ENCODE data around the gene RCCD1.

Gene RCCD1

DNA sequence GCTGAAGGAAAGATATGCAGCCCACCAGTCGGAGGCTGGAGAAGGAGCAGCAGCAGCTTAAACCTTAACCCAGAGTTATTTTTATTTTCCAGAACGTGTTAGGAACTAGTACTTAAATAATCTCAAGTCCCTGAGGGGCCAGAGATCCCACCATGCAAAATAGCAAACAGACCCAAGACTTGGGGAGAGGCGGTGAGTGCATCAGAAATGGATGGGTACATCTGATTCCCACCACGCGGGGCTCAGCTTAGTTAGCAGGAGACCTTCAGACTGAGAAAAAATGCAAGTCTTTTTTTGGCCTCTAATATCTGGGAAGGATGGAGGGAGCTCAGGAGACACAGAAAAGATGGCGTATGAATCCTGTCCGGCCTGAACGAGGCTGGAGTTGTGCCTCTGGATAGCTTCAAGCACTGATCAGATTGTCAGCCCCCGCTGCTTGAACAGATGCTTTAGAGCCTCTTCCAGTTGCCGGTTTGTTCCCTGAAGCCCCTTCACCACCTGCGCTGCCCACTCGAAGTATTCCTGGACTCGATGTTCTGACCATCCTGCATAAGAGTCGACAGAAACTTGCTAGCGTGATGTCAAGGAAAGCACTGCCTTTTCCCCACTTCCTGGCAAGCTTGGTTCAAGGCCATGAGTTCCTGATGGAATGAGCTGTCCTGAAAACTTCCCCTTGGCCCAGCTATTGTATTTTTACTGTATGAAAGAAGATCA, 23.7 kb upstream of the RCCD1 start:
- Histone ChIP-seq H3K36me3 (no peaks in the 10 kb centered on the region), H3K27ac (peak overlapping the region; percentile 91), H3K27me3 (no peaks in the 10 kb centered on the region), H3K9me3 (no peaks in the 10 kb centered on the region), H3K4me1 (ENCODE audit: control insufficient read depth in 1 of 2, insufficient read depth in 1 of 2, low read depth in 1 of 2, low read length in 1 of 2) (peaks cover 75 to 81% of the 10 kb centered on the region in 2 experiments), H3K4me3 (ENCODE audit: low read depth in 1 of 2, low read length in 1 of 2) (peak overlapping the region; percentile 85 to 89)
- TF ChIP-seq, protein P1, sequence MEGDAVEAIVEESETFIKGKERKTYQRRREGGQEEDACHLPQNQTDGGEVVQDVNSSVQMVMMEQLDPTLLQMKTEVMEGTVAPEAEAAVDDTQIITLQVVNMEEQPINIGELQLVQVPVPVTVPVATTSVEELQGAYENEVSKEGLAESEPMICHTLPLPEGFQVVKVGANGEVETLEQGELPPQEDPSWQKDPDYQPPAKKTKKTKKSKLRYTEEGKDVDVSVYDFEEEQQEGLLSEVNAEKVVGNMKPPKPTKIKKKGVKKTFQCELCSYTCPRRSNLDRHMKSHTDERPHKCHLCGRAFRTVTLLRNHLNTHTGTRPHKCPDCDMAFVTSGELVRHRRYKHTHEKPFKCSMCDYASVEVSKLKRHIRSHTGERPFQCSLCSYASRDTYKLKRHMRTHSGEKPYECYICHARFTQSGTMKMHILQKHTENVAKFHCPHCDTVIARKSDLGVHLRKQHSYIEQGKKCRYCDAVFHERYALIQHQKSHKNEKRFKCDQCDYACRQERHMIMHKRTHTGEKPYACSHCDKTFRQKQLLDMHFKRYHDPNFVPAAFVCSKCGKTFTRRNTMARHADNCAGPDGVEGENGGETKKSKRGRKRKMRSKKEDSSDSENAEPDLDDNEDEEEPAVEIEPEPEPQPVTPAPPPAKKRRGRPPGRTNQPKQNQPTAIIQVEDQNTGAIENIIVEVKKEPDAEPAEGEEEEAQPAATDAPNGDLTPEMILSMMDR (IDR thresholded peaks at IDR 0.05), result no peak

DNA sequence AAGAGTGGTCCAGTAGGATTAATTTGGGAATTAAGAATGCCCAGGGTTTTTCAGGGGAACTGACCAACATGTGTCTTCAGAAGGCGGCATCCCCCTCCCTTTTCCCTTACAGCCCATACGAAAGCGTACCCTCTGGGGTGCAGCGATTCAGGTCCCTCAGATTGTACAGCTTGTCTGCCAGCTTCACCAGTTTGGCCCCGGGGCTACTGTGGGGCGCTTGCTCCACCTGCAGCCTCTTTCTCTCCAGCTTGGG, 23.2 kb upstream of the RCCD1 start:
- Histone ChIP-seq H3K4me3 (ENCODE audit: low read depth in 1 of 2, low read length in 1 of 2) (peak overlapping the region; percentile 85 to 89), H3K36me3 (no peaks in the 10 kb centered on the region), H3K27me3 (no peaks in the 10 kb centered on the region), H3K9me3 (no peaks in the 10 kb centered on the region), H3K27ac (peak overlapping the region; percentile 91), H3K4me1 (ENCODE audit: control insufficient read depth in 1 of 2, insufficient read depth in 1 of 2, low read depth in 1 of 2, low read length in 1 of 2) (peaks cover 80 to 86% of the 10 kb centered on the region in 2 experiments)
- TF ChIP-seq, protein P1 (IDR thresholded peaks at IDR 0.05), result no peak

DNA sequence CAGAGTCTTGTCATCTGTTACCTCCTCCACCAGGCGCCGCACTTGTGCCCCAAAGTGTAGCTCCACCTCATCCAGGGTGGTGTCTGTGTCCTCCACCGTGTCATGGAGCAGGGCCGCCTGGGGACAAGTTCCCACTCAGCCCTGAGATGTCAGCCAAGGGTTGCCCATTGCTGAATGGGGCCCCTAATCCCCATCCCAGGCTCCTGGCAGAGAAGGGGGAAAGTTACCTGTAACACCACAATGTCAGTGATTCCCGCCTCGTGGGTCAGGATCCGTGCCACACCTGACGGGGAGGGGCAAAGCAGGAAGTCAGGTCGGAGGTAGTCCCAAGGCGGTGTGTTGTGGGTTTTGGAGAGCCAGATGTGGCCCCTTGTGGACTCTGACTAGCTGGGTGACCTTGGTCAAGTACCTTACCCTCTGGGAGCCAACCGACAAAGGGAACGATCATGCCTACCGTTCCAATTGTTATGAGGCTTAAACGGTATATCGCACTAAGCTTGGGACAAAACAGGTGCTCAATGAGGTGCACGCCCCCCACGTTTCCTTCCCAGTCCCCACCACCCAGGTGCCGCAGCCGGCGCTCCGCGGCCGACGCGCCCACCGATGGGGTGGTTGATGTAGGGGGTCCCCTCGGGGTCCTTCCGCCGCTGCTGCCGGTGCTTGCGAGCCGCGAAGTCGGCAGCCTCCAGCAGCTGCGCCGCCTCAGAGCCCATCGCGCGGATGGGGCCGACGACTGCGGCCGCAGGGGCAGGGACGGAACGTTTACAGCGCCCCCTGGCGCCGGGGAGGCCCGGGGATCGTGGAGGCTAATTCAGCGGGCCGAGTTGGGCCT, 22.6 kb upstream of the RCCD1 start, which contains the start of gene HDDC3:
Gene HDDC3 (minus strand): TSS at position 722 of the 832 bp plus-strand sequence. CDS start 9 bp downstream, at position 713.
- Histone ChIP-seq H3K4me1 (ENCODE audit: control insufficient read depth in 1 of 2, insufficient read depth in 1 of 2, low read depth in 1 of 2, low read length in 1 of 2) (peaks cover 82 to 91% of the 10 kb centered on the region in 2 experiments), H3K27ac (peak within 1 kb of the TSS; percentile 91), H3K27me3 (no peaks in the 10 kb centered on the region), H3K36me3 (no peaks in the 10 kb centered on the region), H3K9me3 (no peaks in the 10 kb centered on the region), H3K4me3 (ENCODE audit: low read depth in 1 of 2, low read length in 1 of 2) (peak within 1 kb of the TSS; percentile 85 to 89)
- TF ChIP-seq, protein P1 (IDR thresholded peaks at IDR 0.05), result peak; percentile 92

DNA sequence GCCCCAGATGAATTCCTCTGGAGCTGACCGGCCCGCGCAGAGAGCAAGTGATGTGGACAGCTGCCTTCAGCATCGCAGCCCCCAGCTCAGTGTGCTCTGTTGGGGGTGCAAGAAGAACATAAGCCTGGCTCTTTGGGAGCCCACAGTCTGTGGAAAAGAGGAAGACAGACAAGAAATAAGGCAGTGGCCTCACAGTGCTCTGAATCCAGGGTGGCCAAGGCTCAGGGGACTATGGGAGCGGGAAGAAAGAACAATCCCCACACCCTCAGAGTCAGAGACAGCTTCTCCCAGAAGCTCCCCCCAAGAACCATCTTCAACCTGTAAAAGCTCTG, 22.1 kb upstream of the RCCD1 start:
- TF ChIP-seq, protein P1 (IDR thresholded peaks at IDR 0.05), result no peak
- no peaks in the 10 kb centered on the region for H3K9me3 ChIP-seq
- no peaks in the 10 kb centered on the region for H3K36me3 ChIP-seq
- no peaks in the 10 kb centered on the region for H3K27me3 ChIP-seq
- peaks cover 82 to 92% of the 10 kb centered on the region in 2 experiments for H3K4me1 ChIP-seq (ENCODE audit: control insufficient read depth in 1 of 2, insufficient read depth in 1 of 2, low read depth in 1 of 2, low read length in 1 of 2)
- peak overlapping the region; percentile 85 to 89 for H3K4me3 ChIP-seq (ENCODE audit: low read depth in 1 of 2, low read length in 1 of 2)
- peak overlapping the region; percentile 91 for H3K27ac ChIP-seq

DNA sequence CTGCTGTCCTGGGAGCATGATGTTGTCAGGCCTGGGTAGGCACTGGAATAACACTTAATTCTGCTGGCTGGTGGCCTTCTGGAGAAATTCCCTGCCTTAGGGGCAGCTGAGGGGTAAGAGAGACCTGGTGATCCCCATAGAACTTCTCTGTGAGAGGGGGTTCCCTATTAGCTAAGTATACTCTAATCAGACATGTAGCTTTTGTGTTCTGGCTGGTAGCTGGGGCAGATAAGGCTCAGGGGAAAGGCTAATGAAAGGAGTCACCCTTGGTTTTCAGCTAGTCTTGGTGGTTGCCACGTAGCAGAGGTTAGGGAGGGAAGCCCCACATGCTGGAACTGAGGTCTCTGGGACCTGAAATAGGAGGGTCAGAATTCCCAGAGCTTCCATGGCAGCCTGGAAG, 21.4 kb upstream of the RCCD1 start:
- H3K9me3 ChIP-seq, result no peaks in the 10 kb centered on the region
- H3K36me3 ChIP-seq, result peaks cover 4% of the 10 kb centered on the region
- TF ChIP-seq, protein P1 (IDR thresholded peaks at IDR 0.05), result no peak
- H3K4me1 ChIP-seq (ENCODE audit: control insufficient read depth in 1 of 2, insufficient read depth in 1 of 2, low read depth in 1 of 2, low read length in 1 of 2), result peaks cover 76 to 86% of the 10 kb centered on the region in 2 experiments
- peak overlapping the region; percentile 91 for H3K27ac ChIP-seq
- H3K27me3 ChIP-seq, result no peaks in the 10 kb centered on the region
- no peak overlapping the region for H3K4me3 ChIP-seq (ENCODE audit: low read depth in 1 of 2, low read length in 1 of 2)

Measured in neutrophil (primary cell).